ENCODE measurements around the gene SLCO4A1. TPM values are rescaled to one million over a fixed set of nuclear protein-coding genes. Genes with fewer than 3 reads are reported as not detected.

SLCO4A1 gene
- total RNA-seq, 2 experiments from 2014 or later = 40.5 to 43.4 TPM

DNA sequence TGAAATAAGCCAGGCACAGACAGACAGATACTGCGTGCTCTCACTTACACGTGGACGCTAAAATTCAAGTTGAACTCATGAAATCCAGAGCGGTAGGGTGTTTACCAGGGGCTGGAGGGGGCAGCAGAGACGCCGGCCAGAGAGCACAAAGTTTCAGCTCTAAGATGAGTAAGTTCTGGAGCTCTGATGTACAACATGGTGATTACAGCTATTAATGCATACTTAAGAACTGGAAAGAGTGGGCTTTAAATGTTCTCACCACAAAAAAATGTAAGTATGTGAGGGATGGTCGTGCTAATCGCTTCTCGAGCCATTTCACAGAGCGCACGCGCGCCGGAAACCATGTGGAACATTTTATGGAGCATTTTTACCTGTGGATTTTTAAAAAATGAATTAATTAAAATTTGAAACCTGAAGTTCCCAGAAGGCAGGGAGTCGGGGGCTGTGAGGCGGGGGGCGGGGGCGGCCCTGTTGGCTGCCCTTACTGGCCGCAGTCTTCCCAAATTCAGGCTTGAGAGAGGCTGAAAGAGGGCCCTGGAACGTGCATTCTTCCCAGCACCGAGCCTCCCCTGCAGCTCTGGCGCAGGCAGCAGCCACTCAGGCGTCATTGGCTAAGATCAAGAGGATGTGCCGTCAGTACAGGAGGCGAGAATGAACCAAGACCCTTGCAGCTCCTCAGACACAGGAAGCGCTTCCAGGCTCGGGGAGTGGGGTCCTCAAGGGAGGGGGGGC is 8.5 kb upstream of the SLCO4A1 start:
- no peak for DNase-seq
- Mint-ChIP-seq H3K4me1 (peaks cover 10% of the 10 kb centered on the region), H3K36me3 (ENCODE audit: low read depth) (no peaks in the 10 kb centered on the region), H3K9me3 (ENCODE audit: low read depth) (no peaks in the 10 kb centered on the region), H3K27ac (no peak overlapping the region), H3K27me3 (peaks cover 15% of the 10 kb centered on the region), H3K4me3 (no peak overlapping the region)
- CTCF ChIA-PET = no interaction called here
- POLR2A ChIA-PET = no interaction called here
- intact Hi-C loops (cut with DNase I, micrococcal nuclease) = no loop called here
- no peak for ATAC-seq

DNA sequence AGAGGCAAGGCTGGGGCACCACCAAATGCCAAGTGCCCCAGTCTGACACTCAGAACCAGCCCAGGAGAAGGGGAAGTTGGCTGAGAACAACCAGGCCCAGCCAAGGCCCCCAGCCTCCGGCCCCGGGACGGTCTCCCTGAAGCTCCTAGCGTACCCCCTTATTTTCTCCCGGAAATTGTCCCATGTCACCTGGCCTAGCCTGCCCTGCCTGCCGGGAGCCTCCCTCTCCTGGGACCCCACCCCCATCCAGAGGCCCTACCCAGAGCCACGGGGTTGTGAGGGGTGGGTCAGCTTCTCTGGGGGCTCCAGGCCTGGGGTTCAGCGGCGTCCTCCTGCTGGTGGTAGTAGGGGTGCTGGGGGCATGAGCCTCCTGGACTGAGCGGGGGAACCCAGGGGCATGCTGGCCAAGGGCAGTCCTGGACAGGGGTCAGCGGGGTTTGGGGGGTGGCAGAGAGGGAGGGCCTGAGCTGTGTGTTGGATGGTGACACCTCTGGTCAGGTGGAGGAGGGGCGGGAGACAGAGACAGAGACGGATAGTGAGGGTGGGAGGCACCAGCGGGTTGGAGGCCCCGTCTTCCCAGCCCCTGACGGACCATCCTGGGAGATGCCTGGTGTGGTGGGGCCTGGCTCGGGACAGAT is 7.9 kb upstream of the SLCO4A1 start:
- no peak for DNase-seq
- no peaks in the 10 kb centered on the region for H3K9me3 Mint-ChIP-seq (ENCODE audit: low read depth)
- no peaks in the 10 kb centered on the region for H3K36me3 Mint-ChIP-seq (ENCODE audit: low read depth)
- POLR2A ChIA-PET = no interaction called here
- no peak overlapping the region for H3K27ac Mint-ChIP-seq
- intact Hi-C loops (cut with DNase I, micrococcal nuclease) = no loop called here
- ATAC-seq = no peak
- H3K4me3 Mint-ChIP-seq = no peak overlapping the region
- peaks cover 15% of the 10 kb centered on the region for H3K27me3 Mint-ChIP-seq
- H3K4me1 Mint-ChIP-seq = peaks cover 10% of the 10 kb centered on the region
- CTCF ChIA-PET = no interaction called here

DNA sequence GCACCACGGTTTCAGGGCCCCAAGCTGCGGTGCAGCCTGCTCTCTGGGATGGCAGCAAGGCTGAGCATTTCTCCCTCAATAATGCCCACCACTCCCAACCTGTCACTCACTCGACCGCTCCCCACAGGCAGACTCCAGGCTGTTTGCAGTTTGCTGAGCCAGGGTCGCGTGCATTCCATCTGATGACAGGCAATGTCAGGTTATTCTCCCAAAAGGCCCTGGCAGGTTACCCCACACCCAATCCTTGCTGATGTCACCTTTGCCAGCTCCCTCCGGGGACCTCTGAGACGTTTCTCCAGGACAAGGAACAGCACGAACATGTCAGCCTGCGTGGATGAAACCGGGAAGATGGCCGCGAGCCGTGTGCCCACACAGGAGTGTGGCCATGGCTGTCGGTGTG is 7.1 kb upstream of the SLCO4A1 start:
- Mint-ChIP-seq H3K9me3 (ENCODE audit: low read depth) (no peaks in the 10 kb centered on the region), H3K4me3 (no peak overlapping the region), H3K4me1 (peaks cover 10% of the 10 kb centered on the region), H3K27ac (no peak overlapping the region), H3K27me3 (peaks cover 17% of the 10 kb centered on the region), H3K36me3 (ENCODE audit: low read depth) (no peaks in the 10 kb centered on the region)
- DNase-seq (no peak), ATAC-seq (no peak)
- ChIA-PET POLR2A (no interaction called here), CTCF (no interaction called here)
- intact Hi-C loops (cut with DNase I, micrococcal nuclease) = no loop called here

DNA sequence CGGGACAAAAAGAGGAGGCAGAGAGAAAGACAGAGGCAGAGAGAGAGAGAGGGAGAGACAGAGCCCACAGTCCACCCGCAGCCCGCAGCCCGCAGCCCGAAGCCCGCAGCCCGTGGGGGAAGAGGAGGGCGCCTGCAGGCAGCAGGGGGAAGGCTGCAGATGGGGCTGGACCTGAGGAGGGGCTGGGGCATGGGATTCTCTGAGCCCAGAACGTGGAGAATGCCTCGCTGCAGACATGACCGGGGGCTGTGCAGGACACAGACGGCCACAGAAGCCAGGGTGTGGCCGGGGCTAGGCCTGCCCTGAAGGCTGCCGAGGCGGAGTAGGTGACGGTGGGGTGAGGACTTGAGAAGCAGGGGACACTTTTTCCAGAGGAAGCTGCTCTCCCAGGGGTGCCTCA is 6.5 kb upstream of the SLCO4A1 start:
- POLR2A ChIA-PET = no interaction called here
- peaks cover 17% of the 10 kb centered on the region for H3K27me3 Mint-ChIP-seq
- peaks cover 10% of the 10 kb centered on the region for H3K4me1 Mint-ChIP-seq
- no peak overlapping the region for H3K27ac Mint-ChIP-seq
- H3K4me3 Mint-ChIP-seq = no peak overlapping the region
- ATAC-seq (no peak), DNase-seq (no peak)
- CTCF ChIA-PET = no interaction called here
- H3K9me3 Mint-ChIP-seq (ENCODE audit: low read depth) = no peaks in the 10 kb centered on the region
- intact Hi-C loops (cut with DNase I, micrococcal nuclease) = no loop called here
- no peaks in the 10 kb centered on the region for H3K36me3 Mint-ChIP-seq (ENCODE audit: low read depth)

DNA sequence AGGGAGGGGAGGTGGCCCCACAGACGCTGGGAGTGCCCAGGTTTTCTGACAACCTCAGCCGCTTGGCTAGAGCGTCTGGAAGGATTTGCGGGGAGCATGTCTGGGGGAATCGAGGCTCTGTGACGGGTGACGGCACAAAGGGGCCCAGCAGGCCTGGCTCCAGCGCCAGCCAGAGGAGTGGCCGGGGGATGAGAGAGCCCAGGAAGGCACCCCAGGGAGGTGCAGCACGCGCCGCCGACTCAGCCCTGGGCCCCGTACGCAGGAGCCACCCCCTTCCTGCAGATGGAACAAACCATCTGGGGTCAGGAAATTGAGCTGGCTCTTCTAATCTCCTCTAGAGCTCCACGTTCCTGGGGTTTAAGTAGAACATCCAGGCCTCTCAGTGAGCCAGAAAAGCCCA is 5.9 kb upstream of the SLCO4A1 start:
- Mint-ChIP-seq H3K27me3 (peaks cover 17% of the 10 kb centered on the region), H3K4me1 (peaks cover 11% of the 10 kb centered on the region), H3K36me3 (ENCODE audit: low read depth) (no peaks in the 10 kb centered on the region), H3K27ac (no peak overlapping the region), H3K9me3 (ENCODE audit: low read depth) (no peaks in the 10 kb centered on the region), H3K4me3 (no peak overlapping the region)
- peak; percentile 68 for ATAC-seq
- peak; percentile 48 for DNase-seq
- intact Hi-C loops (cut with DNase I, micrococcal nuclease) = no loop called here
- ChIA-PET POLR2A (no interaction called here), CTCF (interaction anchor here (0.7 to 1.1 kb wide), 3 partner anchors 13 to 172 kb away, joined by 3 read pairs; no protein-coding TSS in a partner anchor)

DNA sequence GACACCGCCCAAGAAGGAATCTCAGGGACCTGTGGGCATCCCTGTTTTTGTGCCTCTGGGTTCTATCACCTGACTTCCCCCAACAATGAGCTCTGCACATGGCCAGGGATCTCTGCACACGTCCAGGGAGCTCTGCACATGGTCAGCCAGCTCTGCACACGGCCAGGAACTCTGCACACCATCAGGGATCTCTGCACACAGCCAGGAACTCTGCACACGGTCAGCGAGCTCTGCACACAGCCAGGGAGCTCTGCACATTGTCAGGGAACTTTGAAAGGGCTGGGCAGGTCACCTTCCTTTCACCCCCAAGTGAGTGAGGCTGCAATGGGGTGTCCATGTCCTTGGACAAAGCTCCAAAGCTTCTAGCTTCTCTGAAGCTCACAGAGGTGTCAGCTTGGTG is 5.2 kb upstream of the SLCO4A1 start:
- H3K4me1 Mint-ChIP-seq = peaks cover 14% of the 10 kb centered on the region
- no peaks in the 10 kb centered on the region for H3K9me3 Mint-ChIP-seq (ENCODE audit: low read depth)
- ATAC-seq (no peak), DNase-seq (no peak)
- H3K27me3 Mint-ChIP-seq = peaks cover 17% of the 10 kb centered on the region
- no peak overlapping the region for H3K4me3 Mint-ChIP-seq
- H3K36me3 Mint-ChIP-seq (ENCODE audit: low read depth) = no peaks in the 10 kb centered on the region
- ChIA-PET CTCF (interaction anchor here (0.7 to 1.1 kb wide), 3 partner anchors 12 to 172 kb away, joined by 3 read pairs; no protein-coding TSS in a partner anchor), POLR2A (no interaction called here)
- no peak overlapping the region for H3K27ac Mint-ChIP-seq
- intact Hi-C loops (cut with DNase I, micrococcal nuclease) = no loop called here

DNA sequence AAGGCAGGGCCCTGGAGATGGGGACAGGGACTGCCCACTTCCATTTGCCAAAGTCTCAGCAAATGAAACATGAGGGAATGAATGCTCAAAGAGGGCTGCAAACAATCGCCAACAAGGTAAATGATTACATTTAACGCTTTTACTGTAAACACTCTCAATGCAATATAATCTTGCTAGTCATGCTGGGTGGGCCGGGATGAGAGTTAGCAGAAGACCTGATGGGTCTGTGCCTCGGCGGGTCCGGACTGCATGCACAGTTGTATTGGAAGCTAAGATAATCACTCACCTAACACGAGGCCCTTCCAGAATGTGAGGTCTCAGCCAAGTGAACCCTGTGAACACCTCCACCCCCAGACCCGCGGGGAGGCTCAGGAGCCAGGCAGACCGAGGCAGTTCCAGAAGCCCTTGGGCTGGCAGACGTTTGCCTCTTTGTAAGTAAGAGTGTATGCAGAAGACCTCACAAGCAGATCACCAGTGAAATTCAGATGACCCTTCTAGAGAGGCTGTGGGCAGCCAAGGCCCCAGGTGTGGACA is 4.7 kb upstream of the SLCO4A1 start:
- no peak for DNase-seq
- intact Hi-C loops (cut with DNase I, micrococcal nuclease) = no loop called here
- ChIA-PET CTCF (interaction anchor here (0.6 to 2.3 kb wide), 4 partner anchors 13 to 462 kb away, joined by 3 to 10 read pairs (median 4); no protein-coding TSS in a partner anchor), POLR2A (no interaction called here)
- Mint-ChIP-seq H3K27me3 (peaks cover 15% of the 10 kb centered on the region), H3K4me3 (no peak overlapping the region), H3K27ac (no peak overlapping the region), H3K4me1 (peaks cover 14% of the 10 kb centered on the region), H3K36me3 (ENCODE audit: low read depth) (no peaks in the 10 kb centered on the region), H3K9me3 (ENCODE audit: low read depth) (no peaks in the 10 kb centered on the region)
- no peak for ATAC-seq

DNA sequence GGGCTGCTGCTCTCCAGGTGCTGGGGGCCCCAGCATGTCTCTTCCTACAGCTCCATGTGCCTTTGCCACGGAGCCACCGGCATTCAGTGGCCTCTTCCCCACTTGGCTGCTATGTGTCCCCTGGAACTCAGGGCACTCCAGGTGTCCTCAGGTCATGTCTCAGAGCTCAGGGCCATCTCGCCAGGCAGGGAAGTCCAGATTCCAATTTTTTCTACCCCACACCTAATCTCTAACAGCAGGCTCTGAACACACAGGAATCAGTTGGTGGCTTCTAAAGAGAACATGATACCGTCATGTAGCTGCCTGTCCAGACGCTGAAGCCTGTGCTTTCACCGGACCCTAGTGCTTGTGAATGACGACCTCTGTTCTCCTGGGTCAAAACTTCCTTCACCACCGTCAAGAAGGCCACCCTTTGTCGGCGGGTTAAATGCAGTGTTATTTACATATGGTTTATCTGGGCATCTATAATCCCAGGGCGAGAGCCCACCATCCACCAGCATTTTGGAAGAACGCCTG is 4.2 kb upstream of the SLCO4A1 start:
- H3K4me1 Mint-ChIP-seq = peaks cover 14% of the 10 kb centered on the region
- H3K36me3 Mint-ChIP-seq (ENCODE audit: low read depth) = no peaks in the 10 kb centered on the region
- H3K4me3 Mint-ChIP-seq = no peak overlapping the region
- CTCF ChIA-PET = interaction anchor here (0.6 to 2.3 kb wide), 5 partner anchors 13 to 463 kb away, joined by 3 to 10 read pairs (median 7); no protein-coding TSS in a partner anchor
- no peaks in the 10 kb centered on the region for H3K9me3 Mint-ChIP-seq (ENCODE audit: low read depth)
- no peak for DNase-seq
- intact Hi-C loops (cut with DNase I, micrococcal nuclease) = no loop called here
- no peak overlapping the region for H3K27ac Mint-ChIP-seq
- peaks cover 14% of the 10 kb centered on the region for H3K27me3 Mint-ChIP-seq
- ATAC-seq = no peak
- POLR2A ChIA-PET = interaction anchor here (1.1 kb wide), 1 partner anchor 13 kb away, joined by 3 read pairs; no protein-coding TSS in a partner anchor

DNA sequence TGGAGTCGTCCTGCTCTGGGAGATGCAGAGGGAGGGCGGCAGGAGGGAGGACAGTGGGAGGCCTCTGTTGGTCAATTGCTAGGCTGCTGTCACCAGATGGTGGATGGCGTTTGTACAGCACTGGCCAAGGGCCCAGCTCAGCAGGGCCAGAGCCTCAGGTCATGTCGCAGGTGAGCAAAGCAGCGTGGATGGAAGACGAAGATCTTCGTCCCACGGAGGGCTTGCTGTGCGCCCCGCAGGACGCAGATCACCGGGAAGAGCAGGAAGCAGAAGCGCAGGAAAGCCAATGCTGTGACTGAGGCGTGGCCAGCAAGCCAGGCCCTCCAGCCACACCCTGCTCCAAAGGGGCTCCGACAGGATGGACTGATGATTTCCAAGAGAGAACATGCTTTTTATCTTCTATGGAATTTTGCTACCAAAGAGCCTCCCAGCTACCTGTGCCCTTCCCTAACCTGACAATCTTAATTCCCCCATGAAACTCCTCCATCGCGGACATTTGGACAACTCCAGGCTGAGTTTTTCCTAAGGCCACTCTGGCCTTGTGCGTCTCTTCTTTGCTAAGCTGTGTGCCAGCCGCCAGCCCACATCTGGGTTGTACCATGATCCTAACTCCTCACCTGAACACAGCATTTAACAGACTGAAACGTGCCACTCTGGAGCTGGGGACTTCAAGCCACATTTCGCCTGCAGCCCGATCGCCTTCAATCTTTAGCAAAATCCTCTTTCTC is 3.5 kb upstream of the SLCO4A1 start:
- DNase-seq (no peak), ATAC-seq (no peak)
- POLR2A ChIA-PET = interaction anchor here (1.1 kb wide), 1 partner anchor 13 kb away, joined by 3 read pairs; no protein-coding TSS in a partner anchor
- Mint-ChIP-seq H3K9me3 (ENCODE audit: low read depth) (no peaks in the 10 kb centered on the region), H3K36me3 (ENCODE audit: low read depth) (no peaks in the 10 kb centered on the region), H3K4me3 (no peak overlapping the region), H3K4me1 (peaks cover 18% of the 10 kb centered on the region), H3K27ac (no peak overlapping the region), H3K27me3 (peaks cover 14% of the 10 kb centered on the region)
- intact Hi-C loops (cut with DNase I, micrococcal nuclease) = no loop called here
- CTCF ChIA-PET = interaction anchor here (0.6 to 2.3 kb wide), 7 partner anchors 9 to 170 kb away, joined by 3 to 10 read pairs (median 4); no protein-coding TSS in a partner anchor

DNA sequence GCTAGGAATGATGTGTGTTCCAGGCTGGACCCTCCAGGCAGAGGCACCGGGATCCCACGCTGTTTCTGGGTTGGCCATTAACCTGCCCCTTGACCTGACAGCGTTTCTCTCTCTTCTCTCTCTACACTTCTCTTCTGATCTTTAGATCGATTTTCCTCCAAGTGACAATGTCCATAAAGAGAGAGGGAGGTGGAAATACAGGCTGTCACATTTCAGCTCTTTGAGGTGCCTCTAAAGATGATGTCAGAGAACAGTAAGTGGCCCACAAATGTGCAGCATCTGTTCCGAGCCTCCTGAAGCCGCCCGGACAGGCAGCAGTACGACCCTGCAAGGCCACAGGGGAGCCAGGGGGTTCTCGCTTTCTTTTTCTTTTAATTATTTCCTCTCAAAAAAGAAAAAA is 2.5 kb upstream of the SLCO4A1 start:
- H3K27me3 Mint-ChIP-seq = peaks cover 14% of the 10 kb centered on the region
- ATAC-seq = no peak
- CTCF ChIA-PET = interaction anchor here (0.8 to 2.3 kb wide), 3 partner anchors 10 to 23 kb away, joined by 3 to 10 read pairs (median 7); no protein-coding TSS in a partner anchor
- no peak overlapping the region for H3K27ac Mint-ChIP-seq
- intact Hi-C loops (cut with DNase I, micrococcal nuclease) = loop anchor here (5.0 to 10.0 kb wide), 2 partner anchors 288 to 335 kb away; partner anchors contain the start of genes ADRM1 (in 1 of the 2) and DIDO1 (in 1 of the 2)
- no peak overlapping the region for H3K4me3 Mint-ChIP-seq
- POLR2A ChIA-PET = no interaction called here
- peaks cover 21% of the 10 kb centered on the region for H3K4me1 Mint-ChIP-seq
- peaks cover 3% of the 10 kb centered on the region for H3K36me3 Mint-ChIP-seq (ENCODE audit: low read depth)
- DNase-seq = no peak
- H3K9me3 Mint-ChIP-seq (ENCODE audit: low read depth) = no peaks in the 10 kb centered on the region

DNA sequence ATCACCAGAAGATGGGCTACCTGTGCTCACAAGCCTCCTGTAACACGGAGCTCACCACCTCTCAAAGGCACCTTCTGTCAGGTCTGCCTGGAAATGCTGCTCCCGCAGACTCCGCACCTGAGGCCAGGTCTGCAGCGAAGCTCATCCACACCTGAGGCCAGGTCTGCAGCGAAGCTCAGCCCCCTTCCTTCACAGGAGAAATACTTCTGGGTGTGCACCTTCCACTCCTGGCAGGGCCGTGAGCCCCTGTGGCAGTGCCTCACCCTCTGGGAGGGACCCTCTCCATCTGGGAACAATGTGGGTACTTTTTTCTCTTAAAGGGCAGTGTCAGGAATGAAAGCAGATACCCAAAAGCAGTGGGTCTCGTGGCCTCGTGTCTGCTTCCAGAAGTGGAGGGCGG is 1.4 kb upstream of the SLCO4A1 start:
- no peak for ATAC-seq
- Mint-ChIP-seq H3K4me3 (no peak overlapping the region), H3K27ac (no peak overlapping the region), H3K27me3 (peaks cover 8% of the 10 kb centered on the region), H3K36me3 (ENCODE audit: low read depth) (peaks cover 3% of the 10 kb centered on the region), H3K4me1 (peaks cover 18% of the 10 kb centered on the region), H3K9me3 (ENCODE audit: low read depth) (no peaks in the 10 kb centered on the region)
- ChIA-PET CTCF (no interaction called here), POLR2A (no interaction called here)
- intact Hi-C loops (cut with DNase I, micrococcal nuclease) = loop anchor here (5.0 to 10.0 kb wide), 2 partner anchors 286 to 336 kb away; partner anchors contain the start of genes ADRM1 (in 1 of the 2) and DIDO1 (in 1 of the 2)
- DNase-seq = no peak

Measured in activated CD4-positive, alpha-beta T cell treated with anti-CD3 and anti-CD28 coated beads for 36 hours (primary cell).